Measurements from ENCODE around the gene ABR.
"Not testable (repeated sequence)": the region's sequence is repeated elsewhere in the genome, so short reads cannot be mapped to it uniquely, and the experiment has no call there.

Gene ABR

DNA sequence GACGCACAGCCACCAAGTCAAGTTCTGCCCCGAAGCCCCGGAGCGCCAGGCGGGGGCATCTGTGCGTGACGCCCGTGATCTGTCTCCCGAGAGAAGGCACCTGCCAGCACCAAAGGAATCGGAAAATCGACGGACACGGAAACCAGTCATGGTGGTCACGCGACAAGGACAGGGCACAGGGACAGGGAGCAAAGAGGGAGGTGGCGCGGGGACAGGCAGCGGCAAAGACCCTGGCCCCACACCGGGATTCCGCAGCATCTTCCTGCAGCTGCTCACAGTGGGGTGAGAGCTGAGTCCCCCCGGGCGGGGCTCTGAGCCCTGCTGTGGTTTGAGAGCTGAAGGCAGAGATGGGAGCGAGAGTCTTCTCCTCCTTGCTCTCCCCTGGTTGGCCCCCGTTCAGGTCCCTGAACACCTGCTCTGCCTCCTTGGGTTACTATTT is 56.4 kb downstream of the ABR start:
- Histone ChIP-seq H2BK12ac (ENCODE audit: low read length in 2 of 2) (no peak overlapping the region), H2BK120ac (ENCODE audit: low read depth, low read length) (no peak overlapping the region), H4K8ac (ENCODE audit: low read length) (no peak overlapping the region), H3K4me1 (ENCODE audit: control insufficient read depth, insufficient read depth, low read depth, low read length) (peaks cover 42% of the 10 kb centered on the region), H3K4ac (ENCODE audit: low read depth in 1 of 2, low read length in 2 of 2) (no peak overlapping the region), H3K4me3 (ENCODE audit: insufficient read depth in 1 of 2, low read depth in 1 of 2, low read length in 2 of 2) (peak overlapping the region in 1 of 2 experiments; percentile 19), H3K79me1 (replicated peaks; ENCODE audit: low read length, poor library complexity, severe bottlenecking) (peaks cover 26% of the 10 kb centered on the region), H3K23ac (ENCODE audit: low read length in 2 of 2) (no peak overlapping the region), H3K9me3 (ENCODE audit: control insufficient read depth, low read length) (no peaks in the 10 kb centered on the region), H2BK15ac (ENCODE audit: low read depth, poor library complexity, severe bottlenecking) (no peak overlapping the region), H4K91ac (ENCODE audit: low read length) (no peak overlapping the region), H2BK5ac (ENCODE audit: low read depth, low read length, poor library complexity, severe bottlenecking) (no peak overlapping the region), H3K27ac (ENCODE audit: low read length, poor library complexity, severe bottlenecking) (no peak overlapping the region), H3K36me3 (ENCODE audit: control insufficient read depth in 1 of 2, insufficient read depth in 2 of 2, low read depth in 1 of 2, low read length in 2 of 2) (peaks cover 28 to 53% of the 10 kb centered on the region in 2 experiments), H2AK5ac (ENCODE audit: low read length, severe bottlenecking) (no peak overlapping the region), H2AFZ (ENCODE audit: low read depth, low read length) (no peak overlapping the region), H3K4me2 (ENCODE audit: low read length, poor library complexity, severe bottlenecking) (no peak overlapping the region), H3K14ac (ENCODE audit: low read length in 2 of 2) (no peak overlapping the region), H3K9ac (ENCODE audit: low read length) (peak overlapping the region; percentile 65), H3K18ac (ENCODE audit: low read depth in 1 of 2, low read length in 2 of 2) (no peak overlapping the region), H3K27me3 (ENCODE audit: control insufficient read depth in 1 of 2, insufficient read depth in 1 of 2, low read length in 2 of 2) (no peaks in the 10 kb centered on the region)
- WGBS: 88% methylated on average over 24 of the region's 24 CpGs
- DNase-seq: no peak

DNA sequence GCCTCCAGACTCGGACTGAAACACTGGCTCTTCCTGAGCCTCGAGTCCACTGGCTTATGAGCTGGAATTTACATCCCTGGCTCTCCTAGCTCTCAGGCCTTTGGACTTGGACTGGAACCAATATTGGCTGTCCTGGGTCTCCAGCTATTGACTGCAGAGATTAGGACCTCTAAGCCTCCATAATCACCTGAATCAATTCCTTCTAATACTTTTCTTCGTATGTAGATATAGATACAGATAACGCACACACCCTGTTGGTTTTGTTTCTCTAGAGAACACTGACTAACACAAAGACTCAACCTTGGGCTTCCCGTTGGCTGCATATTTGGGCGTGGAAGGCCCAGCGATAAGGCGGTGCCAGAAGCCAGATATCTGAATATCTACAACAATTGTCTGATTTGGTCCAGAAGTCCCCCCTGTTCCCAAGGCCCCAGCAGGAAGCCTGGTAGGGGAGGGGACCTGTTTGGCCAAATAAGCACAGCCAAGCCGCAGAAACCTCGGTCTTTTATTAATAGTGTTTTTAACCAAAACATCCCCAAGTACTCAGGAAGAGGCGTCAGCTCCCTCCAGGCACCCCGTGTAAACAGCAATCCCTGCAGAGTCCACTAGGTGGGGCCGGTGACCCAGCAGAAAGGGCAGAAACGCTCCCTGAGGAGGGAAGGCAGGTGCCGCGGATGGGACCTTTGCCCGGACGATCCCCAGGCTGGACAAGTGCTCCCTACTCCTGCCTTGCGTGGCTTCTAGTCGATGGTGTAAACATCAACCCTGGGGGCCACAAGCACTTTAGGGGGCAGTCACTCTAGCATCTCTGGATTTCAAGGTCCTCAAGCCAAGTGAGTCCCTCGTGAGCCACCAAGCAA is 57.0 kb downstream of the ABR start:
- Histone ChIP-seq H2BK120ac (ENCODE audit: low read depth, low read length) (no peak overlapping the region), H4K8ac (ENCODE audit: low read length) (no peak overlapping the region), H3K14ac (ENCODE audit: low read length in 2 of 2) (no peak overlapping the region), H3K27me3 (ENCODE audit: control insufficient read depth in 1 of 2, insufficient read depth in 1 of 2, low read length in 2 of 2) (no peaks in the 10 kb centered on the region), H3K9me3 (ENCODE audit: control insufficient read depth, low read length) (no peaks in the 10 kb centered on the region), H2BK15ac (ENCODE audit: low read depth, poor library complexity, severe bottlenecking) (no peak overlapping the region), H2BK12ac (ENCODE audit: low read length in 2 of 2) (no peak overlapping the region), H2AFZ (ENCODE audit: low read depth, low read length) (no peak overlapping the region), H3K4me2 (ENCODE audit: low read length, poor library complexity, severe bottlenecking) (no peak overlapping the region), H3K27ac (ENCODE audit: low read length, poor library complexity, severe bottlenecking) (no peak overlapping the region), H2AK5ac (ENCODE audit: low read length, severe bottlenecking) (no peak overlapping the region), H3K23ac (ENCODE audit: low read length in 2 of 2) (no peak overlapping the region), H3K4me3 (ENCODE audit: insufficient read depth in 1 of 2, low read depth in 1 of 2, low read length in 2 of 2) (peak overlapping the region in 1 of 2 experiments; percentile 19), H3K79me1 (replicated peaks; ENCODE audit: low read length, poor library complexity, severe bottlenecking) (peaks cover 26% of the 10 kb centered on the region), H3K9ac (ENCODE audit: low read length) (peak overlapping the region; percentile 65), H3K36me3 (ENCODE audit: control insufficient read depth in 1 of 2, insufficient read depth in 2 of 2, low read depth in 1 of 2, low read length in 2 of 2) (peaks cover 22 to 49% of the 10 kb centered on the region in 2 experiments), H3K4ac (ENCODE audit: low read depth in 1 of 2, low read length in 2 of 2) (no peak overlapping the region), H3K4me1 (ENCODE audit: control insufficient read depth, insufficient read depth, low read depth, low read length) (peaks cover 42% of the 10 kb centered on the region), H2BK5ac (ENCODE audit: low read depth, low read length, poor library complexity, severe bottlenecking) (no peak overlapping the region), H4K91ac (ENCODE audit: low read length) (no peak overlapping the region), H3K18ac (ENCODE audit: low read depth in 1 of 2, low read length in 2 of 2) (no peak overlapping the region)
- DNase-seq: peak; percentile 60
- 33% methylated on average over 21 of the region's 21 CpGs for WGBS

DNA sequence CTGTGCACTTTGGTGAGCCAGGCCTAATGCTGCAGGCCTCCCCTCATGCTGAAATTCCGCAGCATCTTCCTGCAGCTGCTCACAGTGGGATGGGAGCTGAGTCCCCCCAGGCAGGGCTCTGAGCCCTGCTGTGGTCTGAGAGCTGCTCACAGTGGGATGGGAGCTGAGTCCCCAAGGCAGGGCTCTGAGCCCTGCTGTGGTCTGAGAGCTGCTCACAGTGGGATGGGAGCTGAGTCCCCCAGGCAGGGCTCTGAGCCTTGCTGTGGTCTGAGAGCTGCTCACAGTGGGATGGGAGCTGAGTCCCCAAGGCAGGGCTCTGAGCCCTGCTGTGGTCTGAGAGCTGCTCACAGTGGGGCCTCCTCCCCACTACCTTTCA is 58.4 kb downstream of the ABR start:
- not testable (repeated sequence) for H2BK120ac ChIP-seq (ENCODE audit: low read depth, low read length); H3K27me3 ChIP-seq (ENCODE audit: control insufficient read depth in 1 of 2, insufficient read depth in 1 of 2, low read length in 2 of 2); H2AFZ ChIP-seq (ENCODE audit: low read depth, low read length); H2BK5ac ChIP-seq (ENCODE audit: low read depth, low read length, poor library complexity, severe bottlenecking); H3K9ac ChIP-seq (ENCODE audit: low read length); H3K27ac ChIP-seq (ENCODE audit: low read length, poor library complexity, severe bottlenecking); H3K23ac ChIP-seq (ENCODE audit: low read length in 2 of 2); H3K4me2 ChIP-seq (ENCODE audit: low read length, poor library complexity, severe bottlenecking); DNase-seq; H3K4me3 ChIP-seq (ENCODE audit: insufficient read depth in 1 of 2, low read depth in 1 of 2, low read length in 2 of 2); H3K18ac ChIP-seq (ENCODE audit: low read depth in 1 of 2, low read length in 2 of 2); H2BK15ac ChIP-seq (ENCODE audit: low read depth, poor library complexity, severe bottlenecking); H3K9me3 ChIP-seq (ENCODE audit: control insufficient read depth, low read length); H3K4ac ChIP-seq (ENCODE audit: low read depth in 1 of 2, low read length in 2 of 2); H2BK12ac ChIP-seq (ENCODE audit: low read length in 2 of 2); H3K14ac ChIP-seq (ENCODE audit: low read length in 2 of 2); H4K8ac ChIP-seq (ENCODE audit: low read length); H2AK5ac ChIP-seq (ENCODE audit: low read length, severe bottlenecking); H4K91ac ChIP-seq (ENCODE audit: low read length)
- peaks cover 22 to 48% of the 10 kb centered on the region in 2 experiments for H3K36me3 ChIP-seq (ENCODE audit: control insufficient read depth in 1 of 2, insufficient read depth in 2 of 2, low read depth in 1 of 2, low read length in 2 of 2)
- H3K4me1 ChIP-seq (ENCODE audit: control insufficient read depth, insufficient read depth, low read depth, low read length): peaks cover 38% of the 10 kb centered on the region
- WGBS: 100% methylated on average over 1 of the region's 1 CpG
- H3K79me1 ChIP-seq (replicated peaks; ENCODE audit: low read length, poor library complexity, severe bottlenecking): peaks cover 26% of the 10 kb centered on the region

DNA sequence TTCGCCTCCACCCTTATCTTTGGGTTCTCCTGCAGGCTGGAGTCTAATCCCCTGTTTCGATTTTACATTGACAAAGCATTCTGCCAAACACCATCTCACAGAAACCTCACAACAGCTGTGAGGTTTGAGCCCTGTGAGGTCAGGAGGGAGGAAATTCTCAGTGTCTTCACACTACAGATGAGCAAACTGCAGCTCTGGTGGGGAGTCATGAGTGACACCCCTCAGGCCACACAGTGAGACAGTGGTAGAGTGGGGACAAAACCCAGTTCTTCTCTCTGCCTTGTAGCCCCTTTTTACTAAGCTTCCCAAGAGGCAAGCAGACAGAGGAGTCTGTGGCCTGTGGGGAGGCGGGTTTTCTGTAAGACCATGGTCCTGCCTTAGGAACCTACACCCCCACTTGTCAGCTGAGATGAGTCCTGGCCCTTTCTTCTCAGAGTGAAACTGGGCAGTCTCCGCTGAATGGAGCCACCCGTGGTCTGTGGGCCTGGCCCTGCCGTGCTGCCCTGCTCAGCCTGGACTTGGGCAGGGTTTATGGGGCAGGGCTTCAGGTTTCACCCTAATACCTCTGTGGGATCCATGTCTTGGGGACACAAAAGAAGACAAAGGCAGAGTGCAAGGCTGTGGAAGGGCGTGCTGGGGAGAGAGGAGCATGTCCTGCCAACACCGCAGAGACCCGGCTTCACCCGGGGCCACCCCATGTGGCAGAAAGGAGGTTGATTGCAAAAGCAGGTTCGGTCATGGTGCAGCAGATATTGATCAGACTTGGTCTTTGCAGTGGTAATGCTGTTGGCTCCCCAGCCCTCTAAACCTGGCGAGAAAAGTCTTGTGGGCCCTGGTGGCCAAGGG is 59.0 kb downstream of the ABR start:
- no peak overlapping the region for H3K23ac ChIP-seq (ENCODE audit: low read length in 2 of 2)
- peaks cover 22 to 43% of the 10 kb centered on the region in 2 experiments for H3K36me3 ChIP-seq (ENCODE audit: control insufficient read depth in 1 of 2, insufficient read depth in 2 of 2, low read depth in 1 of 2, low read length in 2 of 2)
- H3K4me1 ChIP-seq (ENCODE audit: control insufficient read depth, insufficient read depth, low read depth, low read length): peaks cover 36% of the 10 kb centered on the region
- no peak overlapping the region for H2BK12ac ChIP-seq (ENCODE audit: low read length in 2 of 2)
- H4K8ac ChIP-seq (ENCODE audit: low read length): no peak overlapping the region
- H3K4me2 ChIP-seq (ENCODE audit: low read length, poor library complexity, severe bottlenecking): no peak overlapping the region
- H3K14ac ChIP-seq (ENCODE audit: low read length in 2 of 2): no peak overlapping the region
- no peak overlapping the region for H2BK120ac ChIP-seq (ENCODE audit: low read depth, low read length)
- H3K18ac ChIP-seq (ENCODE audit: low read depth in 1 of 2, low read length in 2 of 2): no peak overlapping the region
- no peak overlapping the region for H2BK15ac ChIP-seq (ENCODE audit: low read depth, poor library complexity, severe bottlenecking)
- H3K9me3 ChIP-seq (ENCODE audit: control insufficient read depth, low read length): no peaks in the 10 kb centered on the region
- H4K91ac ChIP-seq (ENCODE audit: low read length): no peak overlapping the region
- no peak overlapping the region for H3K27ac ChIP-seq (ENCODE audit: low read length, poor library complexity, severe bottlenecking)
- no peak overlapping the region for H3K4me3 ChIP-seq (ENCODE audit: insufficient read depth in 1 of 2, low read depth in 1 of 2, low read length in 2 of 2)
- WGBS: 88% methylated on average over 12 of the region's 12 CpGs
- no peak overlapping the region for H2AK5ac ChIP-seq (ENCODE audit: low read length, severe bottlenecking)
- no peak for DNase-seq
- peaks cover 23% of the 10 kb centered on the region for H3K79me1 ChIP-seq (replicated peaks; ENCODE audit: low read length, poor library complexity, severe bottlenecking)
- H3K4ac ChIP-seq (ENCODE audit: low read depth in 1 of 2, low read length in 2 of 2): no peak overlapping the region
- no peak overlapping the region for H2AFZ ChIP-seq (ENCODE audit: low read depth, low read length)
- no peak overlapping the region for H2BK5ac ChIP-seq (ENCODE audit: low read depth, low read length, poor library complexity, severe bottlenecking)
- H3K27me3 ChIP-seq (ENCODE audit: control insufficient read depth in 1 of 2, insufficient read depth in 1 of 2, low read length in 2 of 2): no peaks in the 10 kb centered on the region
- H3K9ac ChIP-seq (ENCODE audit: low read length): no peak overlapping the region
